H9 (cell line): ENCODE results near the gene LRRC38. TPM values are rescaled to one million over a fixed set of nuclear protein-coding genes. Genes with fewer than 3 reads are reported as not detected.

Experiments used
- DNase-seq: peaks from one replicate; pipeline ENCODE4 v3.0.0-alpha.2; 2017
- H2AFZ ChIP-seq: one replicate; pipeline ENCODE4 v1.6.1; 2013; ENCODE audit warnings: mild to moderate bottlenecking, low read length, control low read depth, moderate library complexity
- H2AK5ac ChIP-seq: 2 replicates; pipeline ENCODE4 v1.6.1; 2013; ENCODE audit warnings: low read length, control low read depth, mixed read lengths; ENCODE audit not compliant: insufficient read length
- H2BK120ac ChIP-seq: one replicate; pipeline ENCODE4 v1.6.1; 2013; ENCODE audit warnings: low read depth, mild to moderate bottlenecking, low read length, control low read depth, inconsistent platforms; ENCODE audit not compliant: poor library complexity, severe bottlenecking
- H2BK12ac ChIP-seq: 2 replicates; pipeline ENCODE4 v1.6.1; 2013; ENCODE audit warnings: low read length, control low read depth, mixed read lengths, low read depth; ENCODE audit not compliant: insufficient read length
- H2BK15ac ChIP-seq: 2 replicates; pipeline ENCODE4 v1.6.1; 2013; ENCODE audit warnings: low read depth, low read length, control low read depth
- H2BK20ac ChIP-seq: one replicate; pipeline ENCODE4 v1.6.1; 2013; ENCODE audit warnings: low read depth, mild to moderate bottlenecking, low read length, control low read depth, inconsistent platforms; ENCODE audit not compliant: poor library complexity, severe bottlenecking
- H2BK5ac ChIP-seq: 2 replicates; pipeline ENCODE4 v1.6.1; 2013; ENCODE audit warnings: low read length, control low read depth, mixed read lengths; ENCODE audit not compliant: insufficient read length
- H3K14ac ChIP-seq: 2 replicates; pipeline ENCODE4 v1.6.1; 2013; ENCODE audit warnings: low read length, control low read depth; ENCODE audit not compliant: insufficient read depth
- H3K18ac ChIP-seq: 2 replicates; pipeline ENCODE4 v1.6.1; 2013; ENCODE audit warnings: low read depth, mild to moderate bottlenecking, mixed read lengths, low read length, control low read depth; ENCODE audit not compliant: insufficient read length
- H3K23ac ChIP-seq: 2 replicates; pipeline ENCODE4 v1.6.1; 2013; ENCODE audit warnings: low read length, control low read depth, mixed read lengths, low read depth; ENCODE audit not compliant: insufficient read length
- H3K23me2 ChIP-seq: 2 replicates; pipeline ENCODE4 v1.6.1; 2013; ENCODE audit warnings: low read depth, mild to moderate bottlenecking, mixed read lengths, low read length, control low read depth; ENCODE audit not compliant: insufficient read length, poor library complexity, severe bottlenecking
- H3K27ac ChIP-seq: 2 replicates; pipeline ENCODE4 v1.5.1; 2013; ENCODE audit warnings: low read length, control low read depth, mixed read lengths, low read depth; ENCODE audit not compliant: insufficient read length
- H3K27me3 ChIP-seq: 2 replicates; pipeline ENCODE4 v1.6.1; 2013; ENCODE audit warnings: low read length, control low read depth, inconsistent platforms; ENCODE audit not compliant: insufficient read depth
- H3K4ac ChIP-seq: 2 replicates; pipeline ENCODE4 v1.6.1; 2013; ENCODE audit warnings: low read depth, mild to moderate bottlenecking, control low read depth, inconsistent platforms, low read length, moderate library complexity
- H3K4me1 ChIP-seq: 2 replicates; pipeline ENCODE4 v1.6.1; 2013; ENCODE audit warnings: low read length, control low read depth, inconsistent platforms; ENCODE audit not compliant: insufficient read depth
- H3K4me2 ChIP-seq: 2 replicates; pipeline ENCODE4 v1.6.1; 2013; ENCODE audit warnings: low read length, control low read depth, mixed read lengths; ENCODE audit not compliant: insufficient read length, insufficient read depth
- H3K56ac ChIP-seq: 2 replicates; pipeline ENCODE4 v1.6.1; 2013; ENCODE audit warnings: low read depth, mild to moderate bottlenecking, mixed read lengths, low read length, control low read depth; ENCODE audit not compliant: insufficient read length
- H3K79me1 ChIP-seq: 2 replicates; pipeline ENCODE4 v1.6.1; 2013; ENCODE audit warnings: low read depth, mild to moderate bottlenecking, moderate library complexity, low read length, control low read depth, inconsistent platforms; ENCODE audit not compliant: insufficient read depth, poor library complexity, severe bottlenecking
- H3K79me2 ChIP-seq: 2 replicates; pipeline ENCODE4 v1.6.1; 2013; ENCODE audit warnings: low read length, control low read depth, inconsistent platforms; ENCODE audit not compliant: insufficient read depth
- H3K9ac ChIP-seq: 2 replicates; pipeline ENCODE4 v1.6.1; 2013; ENCODE audit warnings: low read length, control low read depth, mixed read lengths; ENCODE audit not compliant: insufficient read length; ENCODE audit errors: extremely low read depth
- H3K9me3 ChIP-seq: one replicate; pipeline ENCODE4 v1.6.1; 2013; ENCODE audit warnings: low read depth, low read length, inconsistent platforms; ENCODE audit not compliant: control insufficient read depth
- H3T11ph ChIP-seq: one replicate; pipeline ENCODE4 v1.6.1; 2013; ENCODE audit warnings: mild to moderate bottlenecking, low read length, control low read depth, inconsistent platforms
- H4K20me1 ChIP-seq: one replicate; pipeline ENCODE4 v1.6.1; 2013; ENCODE audit not compliant: control insufficient read depth, insufficient read length, insufficient read depth
- H4K5ac ChIP-seq: 2 replicates; pipeline ENCODE4 v1.6.1; 2013; ENCODE audit warnings: low read depth, mild to moderate bottlenecking, mixed read lengths, low read length, control low read depth; ENCODE audit not compliant: insufficient read length
- H4K8ac ChIP-seq: replicated peaks from 2 replicates; pipeline ENCODE4 v1.6.1; 2013; ENCODE audit warnings: low read length, control low read depth, mixed read lengths, low read depth; ENCODE audit not compliant: insufficient read length
- H4K91ac ChIP-seq: 2 replicates; pipeline ENCODE4 v1.6.1; 2013; ENCODE audit warnings: low read depth, mild to moderate bottlenecking, moderate library complexity, mixed read lengths, low read length, control low read depth; ENCODE audit not compliant: insufficient read length
- H3K27ac Mint-ChIP-seq, 3 experiments: 2 replicates in 2 of 3; 3 replicates in 1 of 3; pipeline ENCODE4 v1.8.0; 2020 to 2021; ENCODE audit warnings: mixed read lengths in 3 of 3, mild to moderate bottlenecking in 1 of 3, moderate library complexity in 1 of 3
- H3K27me3 Mint-ChIP-seq: 2 replicates; pipeline ENCODE4 v1.8.0; 2021; ENCODE audit warnings: low read depth, mild to moderate bottlenecking, moderate library complexity, mixed read lengths
- H3K36me3 Mint-ChIP-seq, 3 experiments: 2 replicates in 2 of 3; 3 replicates in 1 of 3; pipeline ENCODE4 v1.8.0; 2020 to 2021; ENCODE audit warnings: low read depth in 3 of 3, mixed read lengths in 3 of 3; ENCODE audit not compliant: insufficient read depth in 1 of 3
- H3K4me1 Mint-ChIP-seq, 2 experiments: 2 replicates each; pipeline ENCODE4 v1.8.0; 2020; ENCODE audit warnings: mixed read lengths in 2 of 2
- H3K4me3 Mint-ChIP-seq, 2 experiments: 2 replicates in 1 of 2; 3 replicates in 1 of 2; pipeline ENCODE4 v1.8.0; 2020 to 2021; ENCODE audit warnings: mild to moderate bottlenecking in 2 of 2, mixed read lengths in 2 of 2, moderate library complexity in 1 of 2
- H3K9me3 Mint-ChIP-seq, 2 experiments: 2 replicates in 1 of 2; 3 replicates in 1 of 2; pipeline ENCODE4 v1.8.0; 2020; ENCODE audit warnings: mild to moderate bottlenecking in 2 of 2, mixed read lengths in 2 of 2, moderate library complexity in 1 of 2
- WGBS: extraction: QIAGEN DNeasy Blood & Tissue Kit; methylation state at CpG from one replicate; pipeline ENCODE4 v1.1.7; 2013; ENCODE audit warnings: missing lambda C conversion rate, low lambda C conversion rate, mixed read lengths; ENCODE audit not compliant: insufficient read length; ENCODE audit errors: extremely low coverage; 5-methylcytosine and 5-hydroxymethylcytosine counted together
- total RNA-seq: library from RNA; stranded (reverse); gene quantifications from 2 replicates; pipeline ENCODE4 v1.2.1, GENCODE V29; 2021
- TF ChIP-seq, protein P1 (sequence below): fragments of 200-600 bp; sonication (generic); conservative IDR thresholded peaks from 3 replicates; pipeline ENCODE4 v1.8.0; 2021; ENCODE audit warnings: antibody characterized with exemption, mild to moderate bottlenecking

LRRC38 gene
- total RNA-seq, 1 experiment from 2014 or later: 0.72 TPM

- H4K8ac ChIP-seq: no peak overlapping the region
- H3K4ac ChIP-seq: no peak overlapping the region
- H2BK20ac ChIP-seq: no peak overlapping the region
- H3K18ac ChIP-seq: no peak overlapping the region
- H2BK120ac ChIP-seq: no peak overlapping the region
- H3K56ac ChIP-seq: no peak overlapping the region
- H3K79me2 ChIP-seq: no peaks in the 10 kb centered on the region
- Mint-ChIP-seq H3K4me3 (no peak overlapping the region), H3K9me3 (peaks cover 0 to 73% of the 10 kb centered on the region in 2 experiments; a peak in 3 of 5 replicates), H3K36me3 (peaks cover 0 to 2% (median 0%) of the 10 kb centered on the region in 3 experiments; a peak in 2 of 7 replicates), H3K27me3 (peaks cover 6% of the 10 kb centered on the region), H3K4me1 (no peaks in the 10 kb centered on the region), H3K27ac (no peak overlapping the region)
- no peak overlapping the region for H3K9ac ChIP-seq
- no peak overlapping the region for H4K5ac ChIP-seq
- H3K27me3 ChIP-seq: no peaks in the 10 kb centered on the region; the same call in 1 of the 2 replicates
- no peak overlapping the region for H2AK5ac ChIP-seq
- H2BK15ac ChIP-seq: no peak overlapping the region
- no peak overlapping the region for H4K91ac ChIP-seq
- no peak overlapping the region for H3K4me2 ChIP-seq
- H4K20me1 ChIP-seq: no peaks in the 10 kb centered on the region
- no CpG with 5 or more reads among the region's 1 CpG for WGBS
- DNase-seq: no peak
- no peak overlapping the region for H2BK12ac ChIP-seq
- no peaks in the 10 kb centered on the region for H3K23me2 ChIP-seq
- no peaks in the 10 kb centered on the region; the same call in 1 of the 2 replicates for H3K4me1 ChIP-seq
- H3K14ac ChIP-seq: no peak overlapping the region
- H3T11ph ChIP-seq: no peak overlapping the region
- H3K9me3 ChIP-seq: peaks cover 8% of the 10 kb centered on the region
- no peak overlapping the region for H2AFZ ChIP-seq
- no peak overlapping the region for H2BK5ac ChIP-seq
- no peaks in the 10 kb centered on the region for H3K79me1 ChIP-seq
- no peak overlapping the region for H3K23ac ChIP-seq
- TF ChIP-seq, protein P1, sequence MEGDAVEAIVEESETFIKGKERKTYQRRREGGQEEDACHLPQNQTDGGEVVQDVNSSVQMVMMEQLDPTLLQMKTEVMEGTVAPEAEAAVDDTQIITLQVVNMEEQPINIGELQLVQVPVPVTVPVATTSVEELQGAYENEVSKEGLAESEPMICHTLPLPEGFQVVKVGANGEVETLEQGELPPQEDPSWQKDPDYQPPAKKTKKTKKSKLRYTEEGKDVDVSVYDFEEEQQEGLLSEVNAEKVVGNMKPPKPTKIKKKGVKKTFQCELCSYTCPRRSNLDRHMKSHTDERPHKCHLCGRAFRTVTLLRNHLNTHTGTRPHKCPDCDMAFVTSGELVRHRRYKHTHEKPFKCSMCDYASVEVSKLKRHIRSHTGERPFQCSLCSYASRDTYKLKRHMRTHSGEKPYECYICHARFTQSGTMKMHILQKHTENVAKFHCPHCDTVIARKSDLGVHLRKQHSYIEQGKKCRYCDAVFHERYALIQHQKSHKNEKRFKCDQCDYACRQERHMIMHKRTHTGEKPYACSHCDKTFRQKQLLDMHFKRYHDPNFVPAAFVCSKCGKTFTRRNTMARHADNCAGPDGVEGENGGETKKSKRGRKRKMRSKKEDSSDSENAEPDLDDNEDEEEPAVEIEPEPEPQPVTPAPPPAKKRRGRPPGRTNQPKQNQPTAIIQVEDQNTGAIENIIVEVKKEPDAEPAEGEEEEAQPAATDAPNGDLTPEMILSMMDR: no peak
- no peak overlapping the region for H3K27ac ChIP-seq
These were observed 48.3 kb downstream of the LRRC38 start for GRCh38 chr1:13465515-13465914.
